ENCODE results near the gene SBK2.

GRCh38 chr19:55516878-55517620 lies 19.9 kb downstream of the SBK2 start:
- peak; percentile 82 for TF ChIP-seq CTCF (IDR thresholded peaks at IDR 0.05; ENCODE audit: insufficient read depth, low read length, poor library complexity, severe bottlenecking)
- no peak for TF ChIP-seq EZH2phosphoT487 (conservative IDR thresholded peaks at IDR 0.05; ENCODE audit: low read length)
